Stimulated activated CD4-positive, alpha-beta T cell treated with anti-CD3 and anti-CD28 coated beads, Interleukin-2, amount 100 ng/mL, for 48 hours (primary cell): ENCODE results near the gene GP1BB.
"Not testable (repeated sequence)": the region's sequence is repeated elsewhere in the genome, so short reads cannot be mapped to it uniquely, and the experiment has no call there.

ENCODE experiments used
- DNase-seq, 2 donors: peaks; one replicate each; pipeline ENCODE4 v3.0.0-alpha.2; 2020

The GP1BB gene

GRCh38 chr22:19693981-19694670 is 29.2 kb upstream of the GP1BB start:
- no peak for DNase-seq

- no peak for DNase-seq
Observed at GRCh38 chr22:19694696-19695095, 28.6 kb upstream of the GP1BB start.

- DNase-seq, result no peak
Observed at GRCh38 chr22:19696504-19697276, 26.6 kb upstream of the GP1BB start.

GRCh38 chr22:19697871-19698270 is 25.5 kb upstream of the GP1BB start:
- DNase-seq, result not testable (repeated sequence)

DNA sequence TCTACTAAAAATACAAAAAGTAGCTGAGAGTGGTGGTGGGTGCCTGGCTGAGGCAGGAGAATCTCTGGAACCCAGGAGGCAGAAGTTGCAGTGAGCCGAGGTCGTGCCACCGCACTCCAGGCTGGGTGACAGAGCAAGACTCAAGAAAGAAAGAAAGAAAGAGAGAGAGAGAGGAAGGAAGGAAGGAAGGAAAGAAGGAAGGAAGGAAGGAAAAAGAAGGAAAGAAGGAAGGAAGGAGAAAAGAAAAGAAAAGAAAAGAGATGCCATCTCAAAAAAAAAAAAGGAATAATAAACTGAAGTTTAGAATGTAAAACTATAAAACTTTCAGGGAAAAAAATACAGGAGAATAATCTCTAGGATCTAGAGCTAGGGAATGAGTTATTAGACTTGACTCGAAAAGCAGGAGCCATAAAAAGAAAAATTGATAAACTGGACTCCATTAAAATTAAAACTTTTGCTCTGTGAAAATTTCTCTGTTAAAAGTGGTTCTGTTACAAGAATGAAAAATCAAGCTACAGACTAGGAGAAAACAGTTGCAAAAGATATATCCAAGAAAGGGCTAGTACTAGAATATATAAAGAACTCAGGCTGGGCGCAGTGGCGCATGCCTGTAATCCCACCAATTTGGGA is 22.4 kb upstream of the GP1BB start:
- no peak for DNase-seq

- DNase-seq, result no peak
Observed at GRCh38 chr22:19701420-19702145, 21.8 kb upstream of the GP1BB start.

- DNase-seq, result no peak
Observed at GRCh38 chr22:19703869-19704268, 19.5 kb upstream of the GP1BB start.

DNA sequence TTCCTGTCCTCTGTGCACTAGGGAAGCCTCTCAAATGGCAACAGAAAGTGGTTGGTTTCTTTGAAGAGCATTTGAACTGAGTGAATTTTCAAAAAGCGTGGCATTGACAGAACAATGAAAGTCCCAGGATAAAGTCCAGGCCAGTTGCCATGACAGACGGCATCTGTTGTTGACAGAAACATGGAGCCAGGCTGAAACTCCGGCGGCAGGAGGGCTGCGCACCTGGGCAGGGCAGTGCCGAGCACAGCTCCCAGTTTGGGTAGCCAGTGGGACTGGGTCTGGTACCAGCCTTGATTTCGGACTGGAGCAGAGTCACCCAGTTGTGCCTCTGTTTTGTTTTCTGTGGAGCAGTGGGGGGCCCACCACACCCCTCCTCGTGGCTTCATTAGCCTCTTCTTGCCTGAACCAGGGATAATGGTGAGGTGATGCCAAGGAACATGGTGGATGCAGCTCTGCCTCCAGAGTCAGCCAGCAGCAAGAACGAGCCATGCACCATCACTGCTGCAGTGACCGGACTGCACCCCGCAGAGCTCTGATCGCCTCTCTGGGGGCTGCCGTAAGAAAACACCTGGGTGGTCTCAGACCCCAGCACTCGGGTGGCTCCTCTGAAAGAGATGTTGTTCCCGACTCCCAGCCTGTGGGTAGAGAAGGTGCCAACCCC is 18.9 kb upstream of the GP1BB start:
- no peak for DNase-seq

- DNase-seq, result no peak
Observed at GRCh38 chr22:19705181-19705934, 18.0 kb upstream of the GP1BB start.

- DNase-seq, result no peak
Observed at GRCh38 chr22:19706661-19707151, 16.6 kb upstream of the GP1BB start.

DNA sequence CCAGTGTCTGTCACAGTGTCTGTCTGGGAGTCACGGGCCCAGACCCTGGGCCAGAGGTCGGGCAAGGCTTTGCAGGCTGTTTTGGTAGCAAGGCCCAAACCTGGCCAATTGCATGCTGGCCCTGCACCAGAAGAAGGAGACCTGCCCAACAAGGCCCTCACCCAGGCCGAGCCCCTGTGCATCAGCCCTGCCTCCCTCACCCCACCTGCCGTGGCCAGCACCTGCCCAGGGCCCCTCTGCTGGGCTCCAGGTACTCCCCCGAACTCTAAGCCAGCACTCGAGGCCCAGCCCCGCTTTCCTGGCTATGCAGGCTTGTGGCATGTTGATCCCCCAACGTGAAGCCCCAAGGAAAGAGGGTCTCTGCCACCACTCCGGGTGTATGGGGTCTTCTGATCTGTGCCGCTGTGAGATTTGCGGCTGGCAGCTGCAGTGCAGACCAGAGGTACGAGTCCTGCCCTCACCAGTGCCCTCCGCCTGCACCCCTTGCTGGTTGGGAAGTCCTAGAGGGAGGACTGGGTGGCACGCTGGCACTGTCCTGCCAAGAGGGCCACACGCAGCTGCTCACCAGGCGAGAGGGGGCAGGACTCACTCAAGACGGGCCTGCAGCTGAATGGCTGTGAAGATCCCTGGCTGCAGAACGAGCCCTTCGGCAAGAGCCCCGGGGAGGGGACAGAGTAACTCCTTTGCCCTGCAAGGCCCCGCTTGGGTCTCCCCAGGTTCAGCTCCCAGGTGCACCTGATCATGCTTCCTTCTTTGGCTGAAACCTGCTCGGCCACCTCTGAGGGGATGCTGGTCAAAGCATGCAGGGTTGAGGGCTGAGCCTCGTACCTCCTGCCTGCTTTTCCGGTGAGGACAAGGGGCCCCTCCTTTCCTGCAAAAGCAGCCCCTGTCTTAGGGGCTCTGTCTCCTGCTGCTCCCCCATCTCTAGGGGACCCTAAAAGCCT is 15.7 kb upstream of the GP1BB start:
- no peak for DNase-seq

DNA sequence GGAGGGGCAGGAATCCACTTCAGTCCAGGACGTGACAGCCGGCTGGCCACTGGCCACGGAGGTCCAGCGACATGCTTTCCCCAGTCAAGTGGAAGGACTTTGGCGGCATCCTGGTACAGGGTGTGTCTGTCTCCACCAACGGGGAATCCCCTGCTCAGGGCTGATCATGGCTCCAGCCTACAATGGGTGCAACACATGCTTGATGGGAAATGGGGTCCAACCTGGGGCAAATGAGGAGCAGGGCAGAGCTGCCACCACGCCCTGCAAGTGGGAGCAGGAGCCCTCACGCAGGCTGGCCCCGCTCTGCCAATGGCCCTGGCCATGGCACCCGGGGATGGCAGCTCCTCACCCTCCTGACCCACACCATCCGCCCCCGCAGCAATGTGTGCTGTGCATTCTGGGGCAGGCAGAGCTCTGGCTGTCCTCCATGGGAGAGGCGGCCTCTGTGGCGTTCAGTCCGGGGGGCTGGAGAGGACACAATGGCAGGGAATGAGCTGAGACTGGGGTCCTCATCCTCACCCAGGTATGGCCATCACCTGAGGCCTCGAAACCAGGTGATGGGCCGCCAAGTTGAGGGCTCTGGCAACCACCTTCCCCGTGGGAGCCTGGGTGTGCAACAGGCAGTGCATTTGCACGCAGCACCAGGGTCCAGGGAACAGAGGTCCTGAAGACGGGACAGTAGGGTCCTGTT is 14.9 kb upstream of the GP1BB start:
- no peak for DNase-seq

- DNase-seq, result no peak
Observed at GRCh38 chr22:19709063-19709769, 14.1 kb upstream of the GP1BB start.

DNA sequence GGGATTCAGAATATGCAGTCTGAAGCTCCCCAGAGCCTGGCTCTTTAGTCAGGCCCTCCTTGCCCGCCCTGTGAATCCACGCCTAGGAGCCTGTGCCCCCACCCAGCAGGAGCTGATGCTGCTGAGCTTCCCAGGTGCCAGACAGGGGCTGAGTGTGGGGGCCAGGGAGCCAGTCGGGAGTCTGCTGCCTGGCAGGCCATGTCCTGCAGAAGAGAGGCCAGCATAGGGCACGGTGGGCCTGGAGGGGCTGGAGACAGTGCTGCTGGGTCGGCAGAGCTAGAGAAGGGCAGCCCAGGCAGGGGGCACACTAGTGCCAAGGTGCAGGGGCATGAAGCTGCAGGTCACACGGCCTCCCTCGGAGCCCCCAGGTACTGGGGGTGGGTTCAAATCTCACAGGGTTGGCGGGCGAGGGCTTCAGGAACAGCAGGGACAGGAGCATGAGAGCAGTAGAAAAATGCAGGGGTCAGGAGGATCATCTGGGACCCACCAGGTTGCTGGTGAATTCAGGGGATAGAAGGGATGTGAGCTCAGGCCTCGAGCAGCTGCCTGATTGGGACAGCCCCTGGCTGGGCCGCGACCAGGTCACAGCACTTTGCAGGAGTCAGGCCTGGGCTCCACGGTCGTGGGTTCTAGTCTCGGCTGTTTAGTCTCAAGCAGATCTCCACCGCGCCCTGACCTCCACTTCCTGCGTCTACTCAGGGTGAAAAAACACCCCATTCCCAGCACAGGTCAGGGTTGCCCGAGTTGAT is 13.1 kb upstream of the GP1BB start:
- DNase-seq, result no peak

DNA sequence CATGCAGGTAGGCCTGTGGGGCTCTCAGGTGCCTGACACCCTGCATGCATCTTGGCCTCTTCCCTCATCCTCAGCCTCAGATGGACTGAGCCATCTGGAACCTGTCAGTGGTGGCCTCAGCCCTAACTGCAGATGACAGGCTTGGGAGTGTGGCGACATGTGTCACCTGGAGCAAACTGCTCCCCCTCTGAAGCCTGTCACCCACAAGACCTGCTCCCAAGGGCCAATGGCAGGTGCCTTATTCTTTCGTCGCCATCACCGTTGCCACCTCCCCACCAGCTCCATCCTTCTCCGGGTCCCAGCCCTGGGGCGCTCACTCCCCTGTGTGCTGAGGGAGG is 12.6 kb upstream of the GP1BB start:
- DNase-seq, result no peak

- no peak for DNase-seq
Observed at GRCh38 chr22:19713245-19713644, 10.1 kb upstream of the GP1BB start.

GRCh38 chr22:19713650-19714311 is 9.6 kb upstream of the GP1BB start:
- DNase-seq, result no peak
